HG03469 (cell line): Measurements from ENCODE around the gene HOXC6.
"Not testable (repeated sequence)": the region's sequence is repeated elsewhere in the genome, so short reads cannot be mapped to it uniquely, and the experiment has no call there.

Source experiments
- ATAC-seq: cut with Tn5 transposase; IDR thresholded peaks from one replicate; pipeline ENCODE4 v1.9.1; 2021; ENCODE audit warnings: mild to moderate bottlenecking, moderate library complexity, moderate number of reproducible peaks; ENCODE audit not compliant: unreplicated experiment

The HOXC6 gene

DNA sequence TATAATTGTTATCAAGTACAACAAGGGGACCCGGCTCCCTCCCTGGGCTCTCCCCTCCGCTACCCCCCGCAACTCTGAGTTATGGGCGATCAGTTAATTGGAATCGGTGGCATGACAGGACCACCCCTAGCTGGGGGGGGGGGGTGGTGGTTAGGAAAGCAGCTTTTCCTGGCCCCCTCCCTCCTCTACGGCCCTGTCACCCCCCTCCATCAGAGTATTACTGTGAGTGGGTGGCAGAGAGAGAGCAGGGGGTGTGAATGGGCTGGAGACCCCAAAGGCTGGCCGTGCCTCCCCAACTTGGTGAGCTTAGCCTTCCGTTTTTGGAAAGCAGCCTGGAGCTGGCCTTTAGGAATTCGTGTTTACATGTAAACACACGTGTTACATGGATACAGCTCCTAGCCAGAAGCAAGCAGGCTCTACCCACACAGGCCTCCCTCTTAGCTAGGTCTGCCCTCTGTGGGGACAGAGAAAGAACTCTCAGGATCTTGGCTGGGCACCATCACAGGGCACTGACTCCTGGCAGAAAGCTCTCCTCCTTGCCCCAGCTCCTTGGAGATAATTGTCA lies 24.3 kb downstream of the HOXC6 start:
- ATAC-seq: no peak

DNA sequence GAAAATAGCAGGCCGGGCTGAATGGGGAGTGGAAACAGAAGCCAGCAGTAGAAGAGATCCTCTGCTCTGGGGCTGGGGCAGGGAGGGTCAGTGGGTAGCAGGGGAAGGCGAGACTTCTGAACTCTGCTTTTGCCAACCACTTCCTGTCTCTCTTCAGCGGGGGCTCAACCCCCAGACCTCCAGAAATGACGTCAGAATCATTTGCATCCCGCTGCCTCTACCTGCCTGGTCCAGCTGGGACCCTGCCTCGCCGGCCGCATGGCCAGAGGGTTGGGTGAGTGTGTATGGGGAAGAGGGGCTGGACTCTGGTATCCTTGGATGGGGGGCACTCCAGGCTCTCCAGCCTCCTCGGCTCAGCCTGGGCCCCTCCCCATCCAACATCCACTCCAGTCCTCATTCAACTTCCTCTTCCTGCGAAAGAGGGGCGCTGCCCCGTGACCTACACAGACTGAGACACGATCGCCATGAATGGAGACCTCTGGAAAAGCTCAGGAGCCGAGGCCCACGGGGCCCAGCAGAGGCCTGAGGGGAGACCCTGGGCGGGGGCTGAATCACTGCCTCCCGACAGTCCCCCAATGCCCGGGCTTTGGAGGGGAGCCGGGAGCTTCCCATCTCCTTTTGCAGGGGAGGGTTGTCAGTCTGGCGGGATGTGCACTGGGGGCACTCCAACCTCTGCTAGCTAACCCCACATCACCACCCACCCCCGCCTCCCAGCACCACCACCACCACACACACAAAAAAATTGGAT lies 24.9 kb downstream of the HOXC6 start:
- ATAC-seq: no peak

DNA sequence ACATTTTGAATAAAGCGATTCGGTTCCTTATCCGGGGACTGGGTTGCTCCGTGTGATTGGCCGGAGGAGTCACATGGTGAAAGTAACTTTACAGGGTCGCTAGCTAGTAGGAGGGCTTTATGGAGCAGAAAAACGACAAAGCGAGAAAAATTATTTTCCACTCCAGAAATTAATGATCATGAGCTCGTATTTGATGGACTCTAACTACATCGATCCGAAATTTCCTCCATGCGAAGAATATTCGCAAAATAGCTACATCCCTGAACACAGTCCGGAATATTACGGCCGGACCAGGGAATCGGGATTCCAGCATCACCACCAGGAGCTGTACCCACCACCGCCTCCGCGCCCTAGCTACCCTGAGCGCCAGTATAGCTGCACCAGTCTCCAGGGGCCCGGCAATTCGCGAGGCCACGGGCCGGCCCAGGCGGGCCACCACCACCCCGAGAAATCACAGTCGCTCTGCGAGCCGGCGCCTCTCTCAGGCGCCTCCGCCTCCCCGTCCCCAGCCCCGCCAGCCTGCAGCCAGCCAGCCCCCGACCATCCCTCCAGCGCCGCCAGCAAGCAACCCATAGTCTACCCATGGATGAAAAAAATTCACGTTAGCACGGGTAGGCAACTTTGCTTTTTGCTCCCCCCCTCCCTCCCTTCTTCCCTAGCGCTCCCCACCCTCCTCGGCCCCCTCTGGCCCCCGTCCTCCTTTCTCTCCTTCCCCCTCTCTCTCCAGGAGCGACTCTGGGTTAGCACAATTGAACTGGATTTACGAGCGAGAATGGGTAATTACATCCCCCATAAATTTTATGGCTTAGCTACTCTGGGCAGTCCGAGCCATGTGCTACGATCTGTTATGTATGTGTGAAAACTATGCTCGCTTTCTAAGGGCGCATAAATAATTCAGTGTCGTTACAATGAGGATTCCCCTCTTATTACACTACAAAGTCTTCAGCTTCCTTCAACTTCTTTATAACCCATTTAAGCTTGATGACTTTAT lies 25.8 kb downstream of the HOXC6 start, which contains the start of gene HOXC4:
HOXC4 (plus strand) TSS at position 85 of the 991 bp plus-strand sequence; CDS start at position 173, 88 bp downstream.
- no peak for ATAC-seq

DNA sequence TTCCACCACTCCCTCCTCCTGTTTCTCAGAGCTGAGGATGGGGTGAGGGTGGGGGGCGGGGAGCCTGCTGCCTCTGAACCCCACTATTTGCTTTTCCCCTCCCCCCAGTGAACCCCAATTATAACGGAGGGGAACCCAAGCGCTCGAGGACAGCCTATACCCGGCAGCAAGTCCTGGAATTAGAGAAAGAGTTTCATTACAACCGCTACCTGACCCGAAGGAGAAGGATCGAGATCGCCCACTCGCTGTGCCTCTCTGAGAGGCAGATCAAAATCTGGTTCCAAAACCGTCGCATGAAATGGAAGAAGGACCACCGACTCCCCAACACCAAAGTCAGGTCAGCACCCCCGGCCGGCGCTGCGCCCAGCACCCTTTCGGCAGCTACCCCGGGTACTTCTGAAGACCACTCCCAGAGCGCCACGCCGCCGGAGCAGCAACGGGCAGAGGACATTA lies 26.5 kb downstream of the HOXC6 start:
- ATAC-seq: no peak

DNA sequence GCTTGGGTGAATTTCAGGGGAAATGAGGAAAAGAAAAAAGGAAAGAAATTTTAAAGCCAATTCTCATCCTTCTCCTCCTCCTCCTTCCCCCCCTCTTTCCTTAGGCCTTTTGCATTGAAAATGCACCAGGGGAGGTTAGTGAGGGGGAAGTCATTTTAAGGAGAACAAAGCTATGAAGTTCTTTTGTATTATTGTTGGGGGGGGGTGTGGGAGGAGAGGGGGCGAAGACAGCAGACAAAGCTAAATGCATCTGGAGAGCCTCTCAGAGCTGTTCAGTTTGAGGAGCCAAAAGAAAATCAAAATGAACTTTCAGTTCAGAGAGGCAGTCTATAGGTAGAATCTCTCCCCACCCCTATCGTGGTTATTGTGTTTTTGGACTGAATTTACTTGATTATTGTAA lies 27.3 kb downstream of the HOXC6 start:
- no peak for ATAC-seq

DNA sequence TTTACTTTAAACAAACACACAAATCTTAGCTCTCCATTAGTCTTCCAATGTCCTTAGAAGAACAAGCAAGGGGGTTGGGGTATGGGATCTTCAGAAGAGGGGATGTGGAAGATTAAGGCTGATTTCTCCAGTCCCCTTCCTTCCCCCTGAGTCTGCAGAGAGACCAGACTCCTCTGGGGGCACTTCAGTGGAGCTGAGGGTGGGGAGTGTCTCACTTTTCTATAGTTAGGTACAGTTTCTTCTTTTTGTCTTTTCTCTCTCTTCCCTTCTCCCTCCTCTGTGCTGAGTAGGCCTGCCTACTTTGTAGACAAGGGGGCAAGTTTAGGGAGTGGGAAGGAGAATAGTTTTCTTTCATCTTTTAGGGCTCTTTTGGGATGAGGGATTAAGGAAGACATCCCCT lies 27.9 kb downstream of the HOXC6 start:
- no peak for ATAC-seq

DNA sequence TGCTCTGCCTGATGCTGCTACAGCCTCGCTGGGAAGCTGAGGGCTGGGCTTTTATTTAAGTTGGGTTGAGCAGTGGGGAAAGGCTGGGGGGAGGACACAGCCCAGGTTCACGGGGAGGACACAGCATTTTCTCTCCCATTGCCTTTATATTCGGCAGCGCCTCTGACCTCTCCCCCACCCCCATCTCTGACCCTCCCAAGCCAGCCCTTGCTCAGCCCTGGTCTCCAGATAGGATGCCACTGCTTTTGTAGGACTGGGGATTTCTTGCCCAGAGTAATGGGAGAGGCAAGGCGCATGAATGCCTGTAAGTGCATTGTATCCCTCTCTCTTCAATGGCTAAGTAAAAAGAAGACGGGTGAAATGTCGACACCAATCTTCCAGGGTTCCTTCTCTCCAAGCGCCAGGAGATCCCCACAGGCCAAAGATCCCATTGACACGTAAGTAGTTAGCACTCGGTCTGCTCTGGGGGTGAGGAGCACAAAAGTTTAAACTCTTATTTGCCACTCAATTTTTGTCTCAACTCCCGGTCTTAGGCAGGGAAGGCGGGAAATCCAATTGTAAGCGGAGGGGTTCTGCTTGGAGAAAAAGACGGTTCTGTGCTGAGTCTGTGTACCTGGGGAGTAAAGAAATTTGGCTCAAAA lies 30.0 kb downstream of the HOXC6 start:
- ATAC-seq: no peak

DNA sequence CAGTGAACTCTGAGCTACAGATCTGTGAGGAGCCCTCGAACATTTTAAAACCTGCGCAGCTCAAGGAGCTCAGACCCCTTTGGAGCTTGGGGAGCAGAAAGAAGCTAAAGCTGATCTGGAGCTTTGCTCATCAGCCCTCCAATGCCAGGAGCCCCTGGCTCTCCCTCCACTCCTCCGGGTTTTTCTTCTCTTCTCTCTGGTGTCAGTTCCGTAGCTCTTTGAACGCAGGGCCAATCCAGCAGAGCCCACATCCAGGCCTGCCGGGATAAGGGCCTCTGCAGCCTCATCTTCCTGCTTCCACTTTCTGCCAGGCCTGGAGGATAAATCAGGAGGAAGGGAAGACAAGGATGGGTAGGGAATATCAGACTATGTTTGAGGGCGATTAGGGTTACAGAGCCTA lies 31.4 kb downstream of the HOXC6 start:
- no peak for ATAC-seq

DNA sequence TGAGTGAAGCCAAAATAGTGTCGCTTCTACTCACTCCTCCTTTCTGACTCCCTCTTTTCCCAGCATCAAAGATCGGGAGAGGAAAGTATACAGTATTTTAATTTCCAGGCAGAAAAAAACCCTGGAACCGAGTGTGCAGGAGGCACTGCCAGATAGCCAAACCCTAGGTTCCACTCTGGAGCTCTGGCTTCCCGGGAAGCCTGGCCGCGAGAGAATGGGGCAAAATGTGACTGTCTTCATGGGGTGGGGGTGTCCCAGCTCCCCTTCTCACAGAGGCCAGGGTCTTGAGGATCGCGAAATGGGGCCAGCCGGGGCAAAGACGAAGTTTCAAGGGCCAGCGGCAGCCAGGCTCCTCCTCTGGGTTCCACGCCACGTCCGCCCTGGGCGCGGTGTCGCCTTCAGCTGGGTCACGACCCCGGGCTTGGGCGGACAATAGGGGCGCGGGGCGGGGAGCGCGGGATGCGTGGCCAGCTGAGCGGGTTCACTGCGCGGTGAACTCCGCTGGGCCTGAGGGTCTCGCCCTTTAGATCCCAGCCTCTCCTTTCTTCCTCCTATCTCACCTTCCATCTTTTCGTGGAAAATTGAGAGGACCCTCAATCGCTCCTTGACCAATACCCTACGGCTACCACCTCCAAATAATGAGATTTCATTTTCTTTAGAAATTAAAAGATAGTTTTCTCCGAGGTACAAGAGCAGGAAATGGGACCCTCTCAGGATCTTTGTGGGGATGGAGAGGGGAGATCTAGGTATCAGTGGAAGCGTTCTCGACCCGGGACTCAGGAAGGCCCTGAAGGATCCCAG lies 32.1 kb downstream of the HOXC6 start:
- no peak for ATAC-seq

DNA sequence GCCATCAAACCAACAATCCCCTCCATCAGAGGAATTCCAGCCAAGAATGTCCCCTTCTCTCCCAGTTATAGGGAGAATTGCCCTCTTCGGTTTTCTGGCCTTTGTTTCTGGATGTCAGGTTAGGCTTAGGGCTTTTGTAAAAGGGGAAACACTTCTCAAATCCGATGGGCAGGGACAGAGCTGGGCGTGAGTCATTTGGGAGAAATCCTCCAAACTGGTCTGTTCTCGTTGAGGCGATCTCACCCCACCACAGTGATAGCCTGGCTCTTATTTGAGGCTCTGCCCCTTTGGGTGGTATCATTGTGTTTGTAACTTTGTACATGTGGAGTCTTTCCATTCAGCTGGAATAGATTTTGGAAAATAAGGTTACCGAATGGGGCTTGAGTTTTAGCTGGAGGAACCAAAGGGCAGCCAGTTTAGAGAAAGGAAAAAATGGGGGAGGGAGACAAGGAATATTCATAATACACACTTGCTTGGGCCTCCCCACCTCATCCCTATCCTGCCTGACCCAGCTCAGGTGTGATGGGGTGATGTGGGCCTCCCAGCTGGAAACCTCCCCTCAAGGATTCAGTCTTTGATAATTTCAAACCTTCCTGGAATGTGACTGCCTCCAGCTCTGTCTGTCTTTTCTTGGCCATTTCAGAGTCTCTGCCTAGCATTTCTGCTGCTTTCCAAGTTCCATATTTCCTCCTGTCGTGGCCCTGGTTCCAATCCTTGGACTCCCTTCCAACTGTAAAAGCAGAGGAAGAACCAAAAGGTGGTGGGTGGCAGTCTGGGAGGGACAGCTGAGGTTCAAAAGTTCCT lies 32.9 kb downstream of the HOXC6 start:
- no peak for ATAC-seq

DNA sequence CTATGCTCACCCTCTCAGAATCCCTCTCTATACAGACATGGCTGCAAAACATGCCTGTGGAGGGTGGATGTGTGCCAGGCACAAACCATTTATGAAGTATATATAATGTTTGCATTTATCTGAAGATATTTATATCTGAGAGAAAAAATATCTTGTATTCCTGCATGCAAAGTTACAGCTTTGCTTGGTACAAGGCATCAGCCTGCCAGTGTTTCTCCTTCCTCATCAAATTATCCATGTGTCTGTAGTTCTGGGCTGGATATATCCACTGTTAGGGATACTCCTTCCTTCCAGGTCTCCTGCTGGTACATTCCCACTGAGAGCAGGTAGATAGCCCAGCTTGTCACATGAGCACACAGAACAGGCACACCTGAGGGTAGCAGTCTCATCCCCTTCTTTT lies 37.4 kb downstream of the HOXC6 start:
- no peak for ATAC-seq

DNA sequence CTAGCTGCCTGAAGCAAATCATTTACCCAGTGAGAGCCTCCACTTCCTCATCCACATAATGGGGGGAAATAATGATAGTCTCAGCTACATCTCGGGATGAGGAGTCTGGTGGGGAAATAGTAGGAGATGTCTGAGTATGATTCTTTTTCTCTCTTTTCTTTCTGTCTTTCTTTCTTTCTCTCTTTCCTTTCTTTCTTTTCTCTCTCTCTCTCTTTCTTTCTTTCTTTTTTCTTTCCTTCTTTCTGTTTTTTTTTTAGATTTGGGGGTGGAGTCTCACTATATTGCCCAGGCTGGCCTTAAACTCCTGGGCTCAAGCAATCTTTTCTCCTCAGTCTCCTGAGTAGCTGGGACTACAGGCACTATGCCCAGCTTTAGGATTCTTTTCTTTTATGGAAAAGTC lies 38.2 kb downstream of the HOXC6 start:
- ATAC-seq: no peak

DNA sequence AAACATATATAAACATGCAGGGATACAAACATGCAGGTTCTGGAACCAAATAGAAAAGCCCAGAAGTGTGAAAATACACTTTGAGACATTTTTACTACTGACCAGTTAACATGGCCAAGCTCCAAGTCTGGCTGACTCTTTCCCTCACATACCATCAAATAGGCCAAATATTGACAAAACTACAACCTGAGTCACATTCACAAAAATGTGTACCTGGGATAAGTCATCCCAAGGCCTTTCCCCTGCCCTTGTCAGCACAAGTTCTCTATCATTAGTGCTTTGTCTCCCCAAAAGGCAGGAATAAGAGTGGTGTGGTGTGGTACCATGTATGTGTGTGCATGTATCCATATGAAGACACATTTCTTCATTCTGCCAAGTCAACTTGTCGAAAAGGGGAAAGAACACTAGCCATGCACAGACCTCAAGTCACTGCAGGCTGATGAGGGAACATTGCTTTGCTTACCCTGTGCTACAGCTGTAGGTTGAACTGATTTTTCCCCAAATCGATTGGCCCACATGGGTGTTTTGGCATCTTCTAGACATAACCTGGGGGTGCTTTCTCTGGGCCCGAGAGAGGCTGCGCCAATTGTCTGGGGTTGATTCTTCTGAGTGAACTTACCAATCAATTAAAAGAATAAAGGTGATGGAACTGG lies 40.3 kb downstream of the HOXC6 start:
- no peak for ATAC-seq

DNA sequence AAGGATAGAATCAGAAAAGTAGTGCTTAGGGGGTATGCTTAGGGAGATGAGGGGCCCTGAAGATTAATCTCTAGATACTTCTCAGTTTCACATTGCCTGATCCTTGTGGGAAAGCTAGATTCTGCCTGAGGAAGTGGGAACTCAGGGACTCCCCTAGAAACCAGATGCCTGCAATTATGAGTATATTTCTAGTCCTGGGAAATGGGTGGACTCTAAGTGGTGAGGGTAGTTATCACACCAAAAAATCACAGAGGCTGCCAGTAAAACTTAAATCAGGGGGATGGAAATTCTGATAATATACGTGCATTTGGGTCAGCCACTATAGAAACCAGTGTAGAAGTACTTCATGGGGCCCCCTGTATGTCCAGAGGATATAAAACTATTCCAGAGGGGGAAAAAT lies 43.7 kb downstream of the HOXC6 start:
- ATAC-seq: no peak

DNA sequence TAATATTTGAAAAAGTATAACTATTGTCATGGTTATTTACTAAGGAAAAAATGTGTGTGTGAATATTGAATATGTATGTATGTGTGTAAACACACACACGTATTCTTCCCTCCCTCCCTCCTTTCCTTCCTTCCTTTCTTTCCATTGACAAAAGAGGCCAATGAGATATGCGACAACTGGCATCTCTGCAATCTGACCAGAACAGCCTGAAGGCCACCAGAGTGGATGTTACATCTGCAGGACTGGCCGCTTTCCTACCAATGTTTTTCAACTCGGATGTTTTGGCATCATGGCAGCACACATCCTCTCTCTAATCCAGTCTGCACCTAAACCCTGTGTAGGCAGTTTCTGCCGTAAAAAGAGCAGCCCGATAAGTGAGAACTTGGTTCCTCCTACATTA lies 46.1 kb downstream of the HOXC6 start:
- ATAC-seq: no peak

DNA sequence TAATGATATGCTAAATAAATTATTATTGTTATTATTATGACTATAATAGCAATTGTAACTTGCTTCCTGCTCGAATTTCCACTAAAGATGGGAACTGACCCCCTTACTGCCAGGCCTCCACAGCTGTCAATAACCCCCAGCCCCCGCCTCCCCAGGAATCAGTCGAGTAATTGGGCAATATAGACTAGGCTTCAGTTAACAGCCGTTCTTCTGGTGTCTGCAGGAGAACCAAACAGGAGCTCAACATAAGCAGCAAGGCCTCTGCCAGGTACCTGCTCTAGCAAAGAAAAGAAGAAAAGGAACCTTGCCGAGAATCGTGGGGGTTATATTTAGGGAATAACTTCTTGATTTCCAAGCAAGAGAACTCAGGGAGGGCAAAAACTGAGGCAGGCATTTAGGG lies 47.2 kb downstream of the HOXC6 start:
- no peak for ATAC-seq

DNA sequence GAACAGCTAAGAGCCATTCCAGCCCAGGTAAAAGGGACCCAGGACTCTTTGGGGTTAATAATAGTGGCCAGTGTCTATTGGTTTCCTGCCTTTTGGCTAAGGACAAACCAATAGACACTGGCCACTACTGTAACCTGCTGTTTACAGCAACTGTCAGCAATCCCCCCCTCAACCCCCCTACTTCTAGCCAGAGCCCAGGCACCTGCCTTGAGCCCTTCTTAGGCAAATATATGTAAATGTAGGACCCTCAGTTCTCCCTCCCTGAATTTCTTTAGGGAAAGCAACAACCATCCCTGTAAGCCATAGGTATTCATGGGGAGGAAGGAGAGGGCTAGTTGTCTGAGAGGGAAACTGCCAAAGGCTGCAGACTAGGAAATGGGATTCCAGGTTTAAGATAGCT lies 47.7 kb downstream of the HOXC6 start:
- no peak for ATAC-seq

DNA sequence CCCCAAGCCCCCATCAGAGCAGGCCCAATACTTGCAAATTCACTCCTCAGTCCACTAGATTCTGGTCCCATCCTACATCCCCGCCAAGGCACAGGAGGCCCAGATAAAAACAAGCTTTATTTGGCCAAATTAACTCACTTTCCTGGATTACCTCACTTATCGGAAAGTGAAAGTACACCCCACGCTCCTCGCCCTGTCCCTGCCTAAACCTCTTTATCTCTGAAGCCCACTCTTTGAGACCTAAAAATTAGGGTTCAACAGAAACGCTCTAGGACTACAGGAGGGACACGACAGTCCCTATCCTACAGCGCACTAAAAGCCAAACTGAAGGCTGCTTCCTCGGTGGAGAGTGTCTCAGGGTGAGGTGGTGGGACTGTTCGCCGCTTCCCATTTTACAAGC lies 49.6 kb downstream of the HOXC6 start:
- not testable (repeated sequence) for ATAC-seq

DNA sequence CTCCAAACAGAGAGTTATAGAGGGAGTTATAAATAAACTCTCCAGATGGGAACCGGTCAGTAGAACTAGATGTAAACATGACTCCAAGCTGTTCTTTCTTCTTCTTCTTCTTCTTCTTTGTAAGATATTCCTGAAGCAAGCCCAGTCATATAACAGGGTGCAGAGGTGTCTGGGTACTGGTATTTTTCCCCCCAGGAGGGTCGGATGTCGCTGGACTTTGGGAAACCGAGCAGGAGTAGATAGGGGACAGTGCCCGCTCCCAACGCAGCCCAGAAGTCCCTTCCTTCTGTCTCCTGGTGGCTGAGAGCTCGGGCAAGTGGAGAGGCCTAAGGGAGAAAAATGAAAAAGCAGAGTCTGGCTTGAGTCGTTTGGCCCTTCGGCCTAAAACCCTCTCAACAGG lies 50.9 kb downstream of the HOXC6 start:
- not testable (repeated sequence) for ATAC-seq
